ENCODE results near the gene KCNK6.

KCNK6 gene

DNA sequence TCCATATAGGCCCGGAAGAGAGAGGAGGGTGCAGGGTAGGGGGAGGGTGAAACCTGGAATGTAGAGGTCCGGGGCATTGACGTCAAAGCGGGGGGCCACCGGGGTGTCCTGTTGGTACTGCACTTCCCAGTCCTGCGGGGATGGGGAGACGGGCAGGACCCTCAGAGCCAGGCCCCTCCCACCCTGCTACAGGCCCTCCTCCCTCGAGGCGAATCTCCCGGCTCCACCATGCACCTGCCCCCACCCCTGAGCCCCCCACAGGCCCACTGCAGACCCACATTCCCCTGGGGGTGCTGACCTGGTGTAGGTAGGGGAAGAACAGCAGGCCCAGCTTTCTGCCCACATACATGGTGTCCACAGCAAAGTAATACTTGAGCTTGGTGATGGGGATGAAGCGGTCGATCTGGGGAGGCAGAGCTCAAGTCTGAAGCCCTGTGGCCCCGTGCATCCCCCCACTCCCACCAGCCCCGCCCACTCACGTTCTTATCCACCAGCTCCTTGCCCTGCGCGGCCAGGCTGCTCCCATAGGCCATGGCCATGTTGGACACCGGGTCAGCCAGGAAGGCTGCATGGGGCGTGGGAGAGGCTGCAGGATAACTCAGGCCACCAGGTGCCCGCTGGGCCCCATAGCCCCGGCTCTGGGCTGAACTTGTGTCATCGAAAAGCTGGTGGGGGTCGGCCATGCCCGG, 10.6 kb upstream of the KCNK6 start:
- H3K27ac ChIP-seq (replicated peaks), result no peak overlapping the region
- no peak overlapping the region for H3K4me3 ChIP-seq (replicated peaks; ENCODE audit: insufficient read depth, low read length)
- TF ChIP-seq, protein P1, sequence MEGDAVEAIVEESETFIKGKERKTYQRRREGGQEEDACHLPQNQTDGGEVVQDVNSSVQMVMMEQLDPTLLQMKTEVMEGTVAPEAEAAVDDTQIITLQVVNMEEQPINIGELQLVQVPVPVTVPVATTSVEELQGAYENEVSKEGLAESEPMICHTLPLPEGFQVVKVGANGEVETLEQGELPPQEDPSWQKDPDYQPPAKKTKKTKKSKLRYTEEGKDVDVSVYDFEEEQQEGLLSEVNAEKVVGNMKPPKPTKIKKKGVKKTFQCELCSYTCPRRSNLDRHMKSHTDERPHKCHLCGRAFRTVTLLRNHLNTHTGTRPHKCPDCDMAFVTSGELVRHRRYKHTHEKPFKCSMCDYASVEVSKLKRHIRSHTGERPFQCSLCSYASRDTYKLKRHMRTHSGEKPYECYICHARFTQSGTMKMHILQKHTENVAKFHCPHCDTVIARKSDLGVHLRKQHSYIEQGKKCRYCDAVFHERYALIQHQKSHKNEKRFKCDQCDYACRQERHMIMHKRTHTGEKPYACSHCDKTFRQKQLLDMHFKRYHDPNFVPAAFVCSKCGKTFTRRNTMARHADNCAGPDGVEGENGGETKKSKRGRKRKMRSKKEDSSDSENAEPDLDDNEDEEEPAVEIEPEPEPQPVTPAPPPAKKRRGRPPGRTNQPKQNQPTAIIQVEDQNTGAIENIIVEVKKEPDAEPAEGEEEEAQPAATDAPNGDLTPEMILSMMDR (IDR thresholded peaks at IDR 0.05; ENCODE audit: insufficient read depth, low read length), result no peak
- no peak for TF ChIP-seq SPI1 (IDR thresholded peaks at IDR 0.05; ENCODE audit: borderline replicate concordance, low read depth)
- TF ChIP-seq POLR2AphosphoS5 (IDR thresholded peaks at IDR 0.05; ENCODE audit: low read depth), result no peak
- no peak for TF ChIP-seq GABPA (IDR thresholded peaks at IDR 0.05; ENCODE audit: low read depth)
- TF ChIP-seq, protein P2, sequence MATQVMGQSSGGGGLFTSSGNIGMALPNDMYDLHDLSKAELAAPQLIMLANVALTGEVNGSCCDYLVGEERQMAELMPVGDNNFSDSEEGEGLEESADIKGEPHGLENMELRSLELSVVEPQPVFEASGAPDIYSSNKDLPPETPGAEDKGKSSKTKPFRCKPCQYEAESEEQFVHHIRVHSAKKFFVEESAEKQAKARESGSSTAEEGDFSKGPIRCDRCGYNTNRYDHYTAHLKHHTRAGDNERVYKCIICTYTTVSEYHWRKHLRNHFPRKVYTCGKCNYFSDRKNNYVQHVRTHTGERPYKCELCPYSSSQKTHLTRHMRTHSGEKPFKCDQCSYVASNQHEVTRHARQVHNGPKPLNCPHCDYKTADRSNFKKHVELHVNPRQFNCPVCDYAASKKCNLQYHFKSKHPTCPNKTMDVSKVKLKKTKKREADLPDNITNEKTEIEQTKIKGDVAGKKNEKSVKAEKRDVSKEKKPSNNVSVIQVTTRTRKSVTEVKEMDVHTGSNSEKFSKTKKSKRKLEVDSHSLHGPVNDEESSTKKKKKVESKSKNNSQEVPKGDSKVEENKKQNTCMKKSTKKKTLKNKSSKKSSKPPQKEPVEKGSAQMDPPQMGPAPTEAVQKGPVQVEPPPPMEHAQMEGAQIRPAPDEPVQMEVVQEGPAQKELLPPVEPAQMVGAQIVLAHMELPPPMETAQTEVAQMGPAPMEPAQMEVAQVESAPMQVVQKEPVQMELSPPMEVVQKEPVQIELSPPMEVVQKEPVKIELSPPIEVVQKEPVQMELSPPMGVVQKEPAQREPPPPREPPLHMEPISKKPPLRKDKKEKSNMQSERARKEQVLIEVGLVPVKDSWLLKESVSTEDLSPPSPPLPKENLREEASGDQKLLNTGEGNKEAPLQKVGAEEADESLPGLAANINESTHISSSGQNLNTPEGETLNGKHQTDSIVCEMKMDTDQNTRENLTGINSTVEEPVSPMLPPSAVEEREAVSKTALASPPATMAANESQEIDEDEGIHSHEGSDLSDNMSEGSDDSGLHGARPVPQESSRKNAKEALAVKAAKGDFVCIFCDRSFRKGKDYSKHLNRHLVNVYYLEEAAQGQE (IDR thresholded peaks at IDR 0.05; ENCODE audit: insufficient replicate concordance, low read depth), result no peak
- H3K27me3 ChIP-seq (ENCODE audit: insufficient read depth, poor library complexity, severe bottlenecking), result no peaks in the 10 kb centered on the region
- no peak for DNase-seq (ENCODE audit: low read depth in 1 of 2, low spot score in 1 of 2)

DNA sequence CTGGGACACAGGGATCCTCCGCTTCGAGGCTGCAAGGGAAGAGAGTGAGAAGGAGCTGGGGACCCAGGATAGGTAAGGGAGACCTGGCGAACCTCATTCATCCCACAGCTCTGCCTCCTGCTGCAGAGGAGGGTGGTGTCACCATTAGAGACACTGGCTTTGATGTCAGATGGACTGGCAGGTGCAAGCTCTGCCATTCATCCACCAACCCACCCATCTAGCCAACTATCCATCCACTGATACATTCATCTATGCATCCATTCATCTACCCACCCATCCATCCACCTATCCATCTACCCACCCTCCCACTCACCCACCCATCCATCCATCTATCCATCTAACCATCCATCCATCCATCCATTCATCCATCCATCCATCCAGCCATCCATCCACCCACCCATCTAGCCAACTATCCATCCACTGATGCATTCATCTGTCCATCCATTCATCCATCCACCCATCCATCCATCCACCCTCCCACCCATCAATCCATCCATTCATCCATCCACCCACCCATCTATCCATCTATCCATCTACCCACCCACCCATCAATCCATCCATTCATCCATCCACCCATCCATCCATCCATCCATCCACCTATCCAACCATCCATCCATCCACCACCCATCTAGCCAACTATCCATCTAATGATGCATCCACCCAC, 9.9 kb upstream of the KCNK6 start:
- no peak for DNase-seq (ENCODE audit: low read depth in 1 of 2, low spot score in 1 of 2)
- no peak overlapping the region for H3K4me3 ChIP-seq (replicated peaks; ENCODE audit: insufficient read depth, low read length)
- TF ChIP-seq POLR2AphosphoS5 (IDR thresholded peaks at IDR 0.05; ENCODE audit: low read depth) (no peak), SPI1 (IDR thresholded peaks at IDR 0.05; ENCODE audit: borderline replicate concordance, low read depth) (no peak), GABPA (IDR thresholded peaks at IDR 0.05; ENCODE audit: low read depth) (no peak)
- TF ChIP-seq, protein P2 (IDR thresholded peaks at IDR 0.05; ENCODE audit: insufficient replicate concordance, low read depth), result no peak
- TF ChIP-seq, protein P1 (IDR thresholded peaks at IDR 0.05; ENCODE audit: insufficient read depth, low read length), result no peak
- no peak overlapping the region for H3K27ac ChIP-seq (replicated peaks)
- H3K27me3 ChIP-seq (ENCODE audit: insufficient read depth, poor library complexity, severe bottlenecking), result no peaks in the 10 kb centered on the region

DNA sequence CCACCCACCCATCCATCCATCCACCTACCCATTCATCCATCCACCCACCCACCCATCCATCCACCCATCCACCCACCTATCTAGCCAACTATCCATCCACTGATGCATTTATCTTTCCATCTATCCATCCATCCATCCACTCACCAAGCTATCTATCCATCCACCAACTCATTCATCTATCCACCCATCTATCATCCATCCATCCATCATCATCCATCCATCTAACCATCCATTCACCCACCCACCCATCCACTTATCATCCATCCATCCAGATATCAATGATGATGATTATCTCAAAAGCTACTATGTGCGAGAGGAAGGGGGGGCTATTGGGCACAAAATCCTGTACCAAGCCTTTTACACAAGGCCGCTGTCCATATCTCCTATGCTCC, 9.4 kb upstream of the KCNK6 start:
- Histone ChIP-seq H3K27me3 (ENCODE audit: insufficient read depth, poor library complexity, severe bottlenecking) (no peaks in the 10 kb centered on the region), H3K4me3 (replicated peaks; ENCODE audit: insufficient read depth, low read length) (no peak overlapping the region), H3K27ac (replicated peaks) (no peak overlapping the region)
- TF ChIP-seq SPI1 (IDR thresholded peaks at IDR 0.05; ENCODE audit: borderline replicate concordance, low read depth) (no peak), GABPA (IDR thresholded peaks at IDR 0.05; ENCODE audit: low read depth) (no peak), POLR2AphosphoS5 (IDR thresholded peaks at IDR 0.05; ENCODE audit: low read depth) (no peak)
- TF ChIP-seq, protein P2 (IDR thresholded peaks at IDR 0.05; ENCODE audit: insufficient replicate concordance, low read depth), result no peak
- TF ChIP-seq, protein P1 (IDR thresholded peaks at IDR 0.05; ENCODE audit: insufficient read depth, low read length), result no peak
- no peak for DNase-seq (ENCODE audit: low read depth in 1 of 2, low spot score in 1 of 2)
